SW480 (cell line): ENCODE data around the gene USP17L17.
"Not testable (repeated sequence)": the region's sequence is repeated elsewhere in the genome, so short reads cannot be mapped to it uniquely, and the experiment has no call there.

Source experiments
- DNase-seq: peaks from one replicate; pipeline ENCODE4 v3.0.0-alpha.2; 2016; ENCODE audit warnings: low spot score

Gene USP17L17

DNA sequence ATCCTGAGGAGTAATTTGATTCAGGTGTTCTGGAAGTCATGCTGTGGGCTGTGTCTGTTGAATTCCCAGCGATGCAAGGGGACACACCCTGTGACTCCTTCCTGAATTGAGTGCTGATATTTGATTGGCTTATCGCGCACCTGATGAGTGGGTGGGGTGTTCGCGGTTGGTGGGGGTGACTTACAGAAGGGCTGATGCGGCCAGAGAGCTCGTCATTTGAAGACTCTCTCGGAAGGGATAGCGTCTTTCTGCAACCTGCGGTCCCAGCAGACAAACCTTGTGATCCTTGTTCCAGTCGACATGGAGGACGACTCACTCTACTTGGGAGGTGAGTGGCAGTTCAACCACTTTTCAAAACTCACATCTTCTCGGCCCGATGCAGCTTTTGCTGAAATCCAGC is at the start of gene USP17L17:
Gene USP17L17 (plus strand): TSS at position 301 of the 400 bp plus-strand sequence. CDS start 0 bp downstream, at position 301.
- not testable (repeated sequence) for DNase-seq

DNA sequence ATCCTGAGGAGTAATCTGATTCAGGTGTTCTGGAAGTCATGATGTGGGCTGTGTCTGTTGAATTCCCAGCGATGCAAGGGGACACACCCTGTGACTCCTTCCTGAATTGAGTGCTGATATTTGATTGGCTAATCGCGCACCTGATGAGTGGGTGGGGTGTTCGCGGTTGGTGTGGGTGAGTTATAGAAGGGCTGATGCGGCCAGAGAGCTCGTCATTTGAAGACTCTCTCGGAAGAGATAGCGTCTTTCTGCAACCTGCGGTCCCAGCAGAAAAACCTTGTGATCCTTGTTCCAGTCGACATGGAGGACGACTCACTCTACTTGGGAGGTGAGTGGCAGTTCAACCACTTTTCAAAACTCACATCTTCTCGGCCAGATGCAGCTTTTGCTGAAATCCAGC is 33.3 kb upstream of the USP17L17 start, which contains the start of gene USP17L10:
Gene USP17L10 (plus strand): TSS at position 301 of the 400 bp plus-strand sequence. CDS start 0 bp downstream, at position 301.
- not testable (repeated sequence) for DNase-seq

- not testable (repeated sequence) for DNase-seq
Measured at GRCh38 chr4:9214701-9215100, 29.0 kb upstream of the USP17L17 start.

DNA sequence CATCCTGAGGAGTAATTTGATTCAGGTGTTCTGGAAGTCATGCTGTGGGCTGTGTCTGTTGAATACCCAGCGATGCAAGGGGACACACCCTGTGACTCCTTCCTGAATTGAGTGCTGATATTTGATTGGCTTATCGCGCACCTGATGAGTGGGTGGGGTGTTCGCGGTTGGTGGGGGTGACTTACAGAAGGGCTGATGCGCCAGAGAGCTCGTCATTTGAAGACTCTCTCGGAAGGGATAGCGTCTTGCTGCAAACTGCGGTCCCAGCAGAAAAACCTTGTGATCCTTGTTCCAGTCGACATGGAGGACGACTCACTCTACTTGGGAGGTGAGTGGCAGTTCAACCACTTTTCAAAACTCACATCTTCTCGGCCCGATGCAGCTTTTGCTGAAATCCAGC is 28.6 kb upstream of the USP17L17 start, which contains the start of gene USP17L11:
Gene USP17L11 (plus strand): TSS at position 301 of the 400 bp plus-strand sequence. CDS start 0 bp downstream, at position 301.
- not testable (repeated sequence) for DNase-seq

- DNase-seq, result not testable (repeated sequence)
Measured at GRCh38 chr4:9219852-9220251, 23.8 kb upstream of the USP17L17 start, which contains the start of gene USP17L12. Gene USP17L12, plus strand, starts transcription at chr4:9220152. Its CDS starts 0 bp downstream, at chr4:9220152.

DNA sequence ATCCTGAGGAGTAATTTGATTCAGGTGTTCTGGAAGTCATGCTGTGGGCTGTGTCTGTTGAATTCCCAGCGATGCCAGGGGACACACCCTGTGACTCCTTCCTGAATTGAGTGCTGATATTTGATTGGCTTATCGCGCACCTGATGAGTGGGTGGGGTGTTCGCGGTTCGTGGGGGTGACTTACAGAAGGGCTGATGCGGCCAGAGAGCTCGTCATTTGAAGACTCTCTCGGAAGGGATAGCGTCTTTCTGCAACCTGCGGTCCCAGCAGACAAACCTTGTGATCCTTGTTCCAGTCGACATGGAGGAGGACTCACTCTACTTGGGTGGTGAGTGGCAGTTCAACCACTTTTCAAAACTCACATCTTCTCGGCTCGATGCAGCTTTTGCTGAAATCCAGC is 19.1 kb upstream of the USP17L17 start, which contains the start of gene USP17L13:
Gene USP17L13 (plus strand): TSS at position 301 of the 400 bp plus-strand sequence. CDS start 0 bp downstream, at position 301.
- not testable (repeated sequence) for DNase-seq

- not testable (repeated sequence) for DNase-seq
Measured at GRCh38 chr4:9230249-9230648, 13.4 kb upstream of the USP17L17 start.

DNA sequence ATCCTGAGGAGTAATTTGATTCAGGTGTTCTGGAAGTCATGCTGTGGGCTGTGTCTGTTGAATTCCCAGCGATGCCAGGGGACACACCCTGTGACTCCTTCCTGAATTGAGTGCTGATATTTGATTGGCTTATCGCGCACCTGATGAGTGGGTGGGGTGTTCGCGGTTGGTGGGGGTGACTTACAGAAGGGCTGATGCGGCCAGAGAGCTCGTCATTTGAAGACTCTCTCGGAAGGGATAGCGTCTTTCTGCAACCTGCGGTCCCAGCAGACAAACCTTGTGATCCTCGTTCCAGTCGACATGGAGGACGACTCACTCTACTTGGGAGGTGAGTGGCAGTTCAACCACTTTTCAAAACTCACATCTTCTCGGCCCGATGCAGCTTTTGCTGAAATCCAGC is 9.6 kb upstream of the USP17L17 start, which contains the start of gene USP17L15:
Gene USP17L15 (plus strand): TSS at position 301 of the 400 bp plus-strand sequence. CDS start 0 bp downstream, at position 301.
- not testable (repeated sequence) for DNase-seq

- DNase-seq, result not testable (repeated sequence)
Measured at GRCh38 chr4:9238461-9238860, 5.2 kb upstream of the USP17L17 start.

DNA sequence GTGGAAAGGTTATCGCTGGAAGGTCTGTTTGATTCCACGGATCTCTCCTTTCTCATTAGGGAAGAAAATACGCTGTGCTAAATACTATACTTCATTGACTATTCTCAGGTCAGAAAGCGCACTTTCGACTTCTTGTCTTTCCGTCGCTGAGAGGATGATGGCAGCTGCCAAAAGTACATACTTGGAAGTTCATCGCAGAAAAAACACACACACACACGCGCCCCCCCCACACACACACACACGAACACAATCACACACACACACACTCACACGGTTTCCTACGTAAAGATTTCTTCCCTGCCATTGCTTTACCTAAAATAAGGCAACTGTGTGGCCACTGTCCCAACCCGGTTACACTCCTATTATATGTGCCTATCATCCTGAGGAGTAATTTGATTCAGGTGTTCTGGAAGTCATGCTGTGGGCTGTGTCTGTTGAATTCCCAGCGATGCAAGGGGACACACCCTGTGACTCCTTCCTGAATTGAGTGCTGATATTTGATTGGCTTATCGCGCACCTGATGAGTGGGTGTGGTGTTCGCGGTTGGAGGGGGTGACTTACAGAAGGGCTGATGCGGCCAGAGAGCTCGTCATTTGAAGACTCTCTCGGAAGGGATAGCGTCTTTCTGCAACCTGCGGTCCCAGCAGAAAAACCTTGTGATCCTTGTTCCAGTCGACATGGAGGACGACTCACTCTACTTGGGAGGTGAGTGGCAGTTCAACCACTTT is 4.4 kb downstream of the USP17L17 start, which contains the start of gene USP17L18:
Gene USP17L18 (plus strand): TSS at position 678 of the 728 bp plus-strand sequence. CDS start 0 bp downstream, at position 678.
- DNase-seq, result not testable (repeated sequence)

- not testable (repeated sequence) for DNase-seq
Measured at GRCh38 chr4:9253078-9253477, 9.4 kb downstream of the USP17L17 start, which contains the start of gene USP17L19. Gene USP17L19, plus strand, starts transcription at chr4:9253378. Its CDS starts 0 bp downstream, at chr4:9253378.

GRCh38 chr4:9257824-9258223 is 14.1 kb downstream of the USP17L17 start, which contains the start of gene USP17L20:
Gene USP17L20, plus strand, starts transcription at chr4:9258124. Its CDS starts 0 bp downstream, at chr4:9258124.
- DNase-seq, result not testable (repeated sequence)

- DNase-seq, result not testable (repeated sequence)
Measured at GRCh38 chr4:9262572-9262971, 18.9 kb downstream of the USP17L17 start, which contains the start of gene USP17L21. Gene USP17L21, plus strand, starts transcription at chr4:9262872. Its CDS starts 0 bp downstream, at chr4:9262872.

DNA sequence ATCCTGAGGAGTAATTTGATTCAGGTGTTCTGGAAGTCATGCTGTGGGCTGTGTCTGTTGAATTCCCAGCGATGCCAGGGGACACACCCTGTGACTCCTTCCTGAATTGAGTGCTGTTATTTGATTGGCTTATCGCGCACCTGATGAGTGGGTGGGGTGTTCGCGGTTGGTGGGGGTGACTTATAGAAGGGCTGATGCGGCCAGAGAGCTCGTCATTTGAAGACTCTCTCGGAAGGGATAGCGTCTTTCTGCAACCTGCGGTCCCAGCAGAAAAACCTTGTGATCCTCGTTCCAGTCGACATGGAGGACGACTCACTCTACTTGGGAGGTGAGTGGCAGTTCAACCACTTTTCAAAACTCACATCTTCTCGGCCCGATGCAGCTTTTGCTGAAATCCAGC is 23.6 kb downstream of the USP17L17 start, which contains the start of gene USP17L22:
Gene USP17L22 (plus strand): TSS at position 301 of the 400 bp plus-strand sequence. CDS start 0 bp downstream, at position 301.
- DNase-seq, result not testable (repeated sequence)

DNA sequence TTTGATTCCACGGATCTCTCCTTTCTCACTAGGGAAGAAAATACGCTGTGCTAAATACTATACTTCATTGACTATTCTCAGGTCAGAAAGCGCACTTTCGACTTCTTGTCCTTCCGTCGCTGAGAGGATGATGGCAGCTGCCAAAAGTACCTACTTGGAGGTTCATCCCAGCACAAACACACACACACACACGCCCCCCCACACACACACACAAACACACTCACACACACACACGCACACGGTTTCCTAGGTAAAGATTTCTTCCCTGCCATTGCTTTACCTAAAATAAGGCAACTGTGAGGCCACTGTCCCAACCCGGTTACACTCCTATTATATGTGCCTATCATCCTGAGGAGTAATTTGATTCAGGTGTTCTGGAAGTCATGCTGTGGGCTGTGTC is 28.0 kb downstream of the USP17L17 start:
- not testable (repeated sequence) for DNase-seq
